Measurements from ENCODE around the gene DROSHA. TPM values are rescaled to one million over a fixed set of nuclear protein-coding genes. Genes with fewer than 3 reads are reported as not detected.

DROSHA gene
- total RNA-seq, 1 experiment from 2014 or later = 106 TPM

DNA sequence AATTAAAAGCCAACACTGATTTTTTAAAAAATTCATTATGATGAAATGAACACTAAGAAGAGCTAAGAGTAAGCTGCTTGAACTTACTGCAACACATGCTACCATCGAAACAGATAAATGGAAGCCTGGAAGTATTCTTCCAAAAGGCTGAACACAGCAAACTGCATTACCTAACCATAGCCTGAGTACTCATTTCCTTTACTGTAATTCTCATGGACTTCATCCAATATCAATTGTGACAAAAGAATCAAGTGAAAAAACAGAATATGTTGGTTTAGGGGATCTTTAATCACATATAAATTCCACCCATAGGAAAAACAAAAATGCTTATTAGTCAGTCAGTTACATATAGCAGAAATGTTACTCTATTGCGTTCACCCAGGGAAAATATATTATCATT, 68.5 kb downstream of the DROSHA start:
- H3K4me1 Mint-ChIP-seq = no peaks in the 10 kb centered on the region
- no peaks in the 10 kb centered on the region for H3K4me1 ChIP-seq (ENCODE audit: insufficient read depth, low read length)
- H2AK5ac ChIP-seq (ENCODE audit: insufficient read length, low read length) = no peak overlapping the region
- no peak overlapping the region for H3T11ph ChIP-seq (ENCODE audit: low read length)
- H2BK12ac ChIP-seq (ENCODE audit: insufficient read length, low read depth, low read length) = no peak overlapping the region
- H2BK5ac ChIP-seq (ENCODE audit: insufficient read length, low read length) = no peak overlapping the region
- H3K14ac ChIP-seq (ENCODE audit: insufficient read depth, low read length) = no peak overlapping the region
- DNase-seq = no peak
- H2BK120ac ChIP-seq (ENCODE audit: low read depth, low read length, poor library complexity, severe bottlenecking) = no peak overlapping the region
- H3K4ac ChIP-seq (ENCODE audit: low read depth, low read length) = no peak overlapping the region
- no peak overlapping the region for H2AFZ ChIP-seq (ENCODE audit: low read length)
- no peak overlapping the region for H2BK20ac ChIP-seq (ENCODE audit: low read depth, low read length, poor library complexity, severe bottlenecking)
- no CpG with 5 or more reads among the region's 2 CpGs for WGBS (ENCODE audit: extremely low coverage, insufficient read length, low lambda C conversion rate)
- no peaks in the 10 kb centered on the region for H3K27me3 Mint-ChIP-seq (ENCODE audit: low read depth)
- H3K23me2 ChIP-seq (ENCODE audit: insufficient read length, low read depth, low read length, poor library complexity, severe bottlenecking) = no peaks in the 10 kb centered on the region
- H3K79me2 ChIP-seq (ENCODE audit: insufficient read depth, low read length) = no peaks in the 10 kb centered on the region
- H3K27ac Mint-ChIP-seq = no peak overlapping the region
- no peak overlapping the region for H2BK15ac ChIP-seq (ENCODE audit: low read depth, low read length)
- no peak overlapping the region for H4K5ac ChIP-seq (ENCODE audit: insufficient read length, low read depth, low read length)
- no peaks in the 10 kb centered on the region for H3K79me1 ChIP-seq (ENCODE audit: insufficient read depth, low read depth, low read length, poor library complexity, severe bottlenecking)
- no peak overlapping the region for H3K4me2 ChIP-seq (ENCODE audit: insufficient read depth, insufficient read length, low read length)
- H3K27me3 ChIP-seq (ENCODE audit: insufficient read depth, low read length) = no peaks in the 10 kb centered on the region
- H4K91ac ChIP-seq (ENCODE audit: insufficient read length, low read depth, low read length) = no peak overlapping the region
- no peak overlapping the region for H4K8ac ChIP-seq (replicated peaks; ENCODE audit: insufficient read length, low read depth, low read length)
- no peak overlapping the region for H3K18ac ChIP-seq (ENCODE audit: insufficient read length, low read depth, low read length)
- no peaks in the 10 kb centered on the region for H4K20me1 ChIP-seq (ENCODE audit: control insufficient read depth, insufficient read depth, insufficient read length)
- H3K23ac ChIP-seq (ENCODE audit: insufficient read length, low read depth, low read length) = no peak overlapping the region
- no peak overlapping the region for H3K27ac ChIP-seq (ENCODE audit: insufficient read length, low read depth, low read length)
- TF ChIP-seq, protein P1, sequence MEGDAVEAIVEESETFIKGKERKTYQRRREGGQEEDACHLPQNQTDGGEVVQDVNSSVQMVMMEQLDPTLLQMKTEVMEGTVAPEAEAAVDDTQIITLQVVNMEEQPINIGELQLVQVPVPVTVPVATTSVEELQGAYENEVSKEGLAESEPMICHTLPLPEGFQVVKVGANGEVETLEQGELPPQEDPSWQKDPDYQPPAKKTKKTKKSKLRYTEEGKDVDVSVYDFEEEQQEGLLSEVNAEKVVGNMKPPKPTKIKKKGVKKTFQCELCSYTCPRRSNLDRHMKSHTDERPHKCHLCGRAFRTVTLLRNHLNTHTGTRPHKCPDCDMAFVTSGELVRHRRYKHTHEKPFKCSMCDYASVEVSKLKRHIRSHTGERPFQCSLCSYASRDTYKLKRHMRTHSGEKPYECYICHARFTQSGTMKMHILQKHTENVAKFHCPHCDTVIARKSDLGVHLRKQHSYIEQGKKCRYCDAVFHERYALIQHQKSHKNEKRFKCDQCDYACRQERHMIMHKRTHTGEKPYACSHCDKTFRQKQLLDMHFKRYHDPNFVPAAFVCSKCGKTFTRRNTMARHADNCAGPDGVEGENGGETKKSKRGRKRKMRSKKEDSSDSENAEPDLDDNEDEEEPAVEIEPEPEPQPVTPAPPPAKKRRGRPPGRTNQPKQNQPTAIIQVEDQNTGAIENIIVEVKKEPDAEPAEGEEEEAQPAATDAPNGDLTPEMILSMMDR (conservative IDR thresholded peaks at IDR 0.05) = no peak
- no peak overlapping the region for H3K4me3 Mint-ChIP-seq
- no peak overlapping the region for H3K56ac ChIP-seq (ENCODE audit: insufficient read length, low read depth, low read length)
- H3K36me3 Mint-ChIP-seq (ENCODE audit: insufficient read depth in 1 of 3, low read depth in 3 of 3) = peaks cover 74 to 82% (median 82%) of the 10 kb centered on the region in 3 experiments
- H3K9ac ChIP-seq (ENCODE audit: extremely low read depth, insufficient read length, low read length) = no peak overlapping the region
- H3K9me3 Mint-ChIP-seq = peaks cover 13 to 25% of the 10 kb centered on the region in 2 experiments; a peak in 4 of 5 replicates
- H3K9me3 ChIP-seq (ENCODE audit: control insufficient read depth, low read depth, low read length) = peaks cover 20% of the 10 kb centered on the region

All from H9 (cell line).